NCI-H1048 (cell line): Measurements from ENCODE around the gene NISCH.

ENCODE experiments used
- DNase-seq: peaks from one replicate; lab custom pipeline; 2025; lab: John Stamatoyannopoulos, UW

NISCH gene

DNA sequence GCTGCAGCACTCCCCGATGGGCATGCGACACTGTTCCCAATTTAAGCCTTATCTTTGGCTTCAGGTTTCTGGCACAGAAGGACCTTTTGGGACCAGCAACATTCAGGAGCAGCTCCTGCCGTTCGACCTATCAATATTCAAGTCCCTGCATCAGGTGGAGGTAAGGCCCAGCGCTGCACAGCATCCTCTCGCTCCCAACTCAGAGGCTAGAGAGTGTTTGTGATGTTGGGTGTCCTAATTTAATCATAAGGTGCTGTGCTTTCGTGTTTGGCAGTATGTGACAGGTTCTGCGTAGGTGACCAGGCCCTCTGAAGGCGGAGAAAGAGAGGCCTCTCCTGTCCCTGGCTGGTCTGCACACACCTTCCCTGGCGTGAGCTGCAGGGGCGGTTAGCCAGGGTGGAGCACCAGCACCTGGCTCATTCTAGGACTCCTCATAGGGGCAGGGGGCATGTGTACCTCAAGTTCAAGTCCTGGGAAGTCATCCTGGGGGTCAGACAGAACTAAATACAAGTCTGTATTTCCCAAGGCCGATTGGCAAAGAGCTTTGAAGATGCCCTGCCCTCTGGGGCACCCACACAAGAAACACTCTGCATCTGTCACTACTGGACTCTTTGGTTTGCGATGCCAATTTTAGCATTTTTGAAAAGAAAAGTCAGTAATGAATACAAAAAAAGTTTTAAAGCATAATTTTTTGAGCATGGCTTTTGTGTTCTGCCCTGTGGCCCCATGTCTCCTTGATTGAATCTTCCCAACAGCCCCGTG is 17.0 kb downstream of the NISCH start:
- no peak for DNase-seq

DNA sequence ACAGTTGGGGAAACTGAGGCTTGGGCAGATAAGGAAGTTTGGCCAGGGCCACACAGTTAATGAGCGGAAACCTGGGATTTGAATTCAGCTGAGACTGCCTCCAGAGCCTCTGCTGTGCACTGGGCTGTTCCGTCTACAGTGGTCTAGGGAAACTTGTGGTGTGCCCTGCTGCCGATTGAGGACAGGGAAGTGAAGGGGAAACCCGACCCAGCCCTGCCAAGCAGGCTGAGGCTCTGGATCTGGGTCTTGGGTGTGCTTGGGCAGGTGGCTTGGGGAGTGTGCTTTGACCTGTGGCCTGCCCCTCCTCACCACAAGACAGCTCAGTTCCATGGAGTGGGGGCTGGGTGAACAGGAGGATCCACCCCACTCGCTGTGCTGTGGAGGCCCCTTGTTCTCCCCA is 17.6 kb downstream of the NISCH start:
- DNase-seq, result no peak

DNA sequence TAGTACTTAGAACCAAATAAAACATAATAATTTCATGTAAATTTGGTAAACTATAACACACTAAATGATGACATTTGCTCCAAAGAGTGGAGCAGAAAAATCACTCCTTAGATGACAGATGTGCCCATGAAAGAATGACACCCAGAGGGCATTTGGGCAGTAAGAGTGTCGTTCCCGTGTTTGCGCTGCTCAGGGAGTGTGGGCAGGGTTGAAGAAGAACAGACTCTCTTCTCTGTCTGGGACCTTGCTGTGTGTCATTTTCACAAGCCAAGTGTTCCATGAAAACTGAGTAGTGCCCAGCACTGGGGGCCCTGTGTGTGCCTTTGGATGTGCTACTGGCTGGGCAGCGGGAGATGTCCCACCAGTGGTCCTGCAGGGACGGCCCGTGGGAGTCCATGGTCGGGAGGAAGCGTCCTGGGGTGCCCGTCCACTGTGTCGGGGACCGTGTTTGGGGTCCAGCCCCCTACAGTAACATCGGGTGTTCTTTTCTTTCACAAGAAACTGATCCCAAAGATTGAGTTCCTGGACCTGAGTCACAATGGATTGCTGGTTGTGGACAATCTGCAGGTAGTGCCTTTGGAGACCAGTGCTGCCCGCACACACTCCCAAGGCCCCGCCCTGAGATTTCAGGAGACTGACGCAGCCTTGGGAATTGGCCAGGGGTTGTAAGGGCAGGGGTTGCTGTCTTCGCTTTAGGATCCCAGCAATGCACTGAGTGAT is 21.8 kb downstream of the NISCH start:
- DNase-seq, result no peak

DNA sequence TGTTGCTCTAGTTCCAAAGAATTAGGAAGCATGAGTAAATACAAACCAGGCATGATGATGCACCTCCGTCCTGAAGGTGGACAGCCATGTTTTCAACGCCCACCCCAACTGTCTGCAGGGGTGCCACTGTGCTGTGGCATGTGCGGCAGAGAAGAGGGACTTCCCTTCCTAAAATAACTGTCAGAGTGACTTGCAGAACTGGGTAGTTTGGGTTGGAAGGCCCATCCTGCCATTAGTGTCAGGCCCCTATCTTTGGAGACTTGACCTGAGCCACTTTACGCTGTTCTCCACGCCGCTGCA is 22.3 kb downstream of the NISCH start:
- no peak for DNase-seq

DNA sequence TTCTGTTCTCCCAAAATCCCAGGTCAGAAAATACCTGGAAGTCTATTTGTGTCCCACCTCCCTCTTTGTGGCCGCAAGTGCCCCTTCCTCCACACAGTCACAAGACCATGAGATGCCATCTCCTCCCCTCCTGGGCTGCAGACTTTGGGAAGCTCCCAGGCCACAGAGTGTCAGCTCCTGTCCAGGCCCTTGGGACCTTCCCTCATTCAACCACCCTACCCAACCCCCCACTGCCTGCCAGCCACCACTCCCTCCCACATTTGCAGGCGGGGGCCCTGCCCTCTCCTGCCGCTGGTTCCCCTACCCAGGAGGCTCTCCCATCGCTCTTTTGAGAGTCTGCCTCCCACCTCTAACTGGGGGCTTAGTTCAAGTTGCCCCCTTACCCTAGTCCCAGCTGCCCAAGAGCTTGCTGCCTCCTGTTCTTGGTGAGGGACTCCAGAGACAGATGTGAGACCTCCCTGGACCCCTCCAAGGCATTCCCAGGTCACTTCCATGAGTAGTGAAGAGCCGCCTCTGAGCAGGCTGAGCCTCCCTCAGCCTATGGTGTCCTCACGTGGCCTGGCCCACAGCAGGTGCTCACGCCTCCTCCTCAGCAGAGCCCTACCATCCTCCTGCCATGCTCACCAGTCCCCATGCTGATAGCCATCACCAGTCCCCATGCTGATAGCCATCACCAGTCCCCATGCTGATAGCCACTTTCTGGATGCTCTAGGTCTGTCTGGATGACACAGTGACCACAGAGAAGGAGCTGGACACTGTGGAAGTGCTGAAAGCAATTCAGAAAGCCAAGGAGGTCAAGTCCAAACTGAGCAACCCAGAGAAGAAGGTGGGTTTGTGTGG is 23.9 kb downstream of the NISCH start:
- DNase-seq, result no peak

DNA sequence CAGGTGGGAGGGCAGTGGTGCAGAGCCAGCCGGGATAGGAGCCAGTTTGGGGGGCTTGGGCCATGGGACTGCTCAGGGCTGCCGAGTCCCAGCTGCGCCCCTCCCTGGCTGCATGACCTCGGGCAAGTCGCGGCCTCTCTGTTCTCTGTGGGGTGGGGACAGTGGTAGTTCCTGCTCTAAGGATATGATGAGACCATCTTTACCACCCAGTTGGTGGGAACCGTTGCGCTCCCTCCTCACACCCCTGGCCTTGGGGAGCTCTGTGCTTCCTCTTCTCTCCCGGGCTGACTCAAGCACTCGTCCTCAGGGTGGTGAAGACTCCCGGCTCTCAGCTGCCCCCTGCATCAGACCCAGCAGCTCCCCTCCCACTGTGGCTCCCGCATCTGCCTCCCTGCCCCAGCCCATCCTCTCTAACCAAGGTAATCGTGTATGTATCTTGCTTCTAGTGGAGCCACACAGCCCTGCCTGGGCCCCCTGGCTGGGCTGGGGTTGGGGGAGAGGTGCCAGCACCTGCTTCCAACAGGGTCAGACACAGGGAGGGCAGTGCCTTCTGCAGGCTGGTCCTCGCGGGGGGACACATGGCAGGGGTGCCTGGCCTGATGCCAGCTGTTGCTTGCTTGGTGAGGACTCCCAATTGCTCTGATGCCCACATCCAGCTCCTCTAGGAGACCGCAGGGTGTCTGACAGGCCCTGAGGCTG is 24.6 kb downstream of the NISCH start:
- no peak for DNase-seq

DNA sequence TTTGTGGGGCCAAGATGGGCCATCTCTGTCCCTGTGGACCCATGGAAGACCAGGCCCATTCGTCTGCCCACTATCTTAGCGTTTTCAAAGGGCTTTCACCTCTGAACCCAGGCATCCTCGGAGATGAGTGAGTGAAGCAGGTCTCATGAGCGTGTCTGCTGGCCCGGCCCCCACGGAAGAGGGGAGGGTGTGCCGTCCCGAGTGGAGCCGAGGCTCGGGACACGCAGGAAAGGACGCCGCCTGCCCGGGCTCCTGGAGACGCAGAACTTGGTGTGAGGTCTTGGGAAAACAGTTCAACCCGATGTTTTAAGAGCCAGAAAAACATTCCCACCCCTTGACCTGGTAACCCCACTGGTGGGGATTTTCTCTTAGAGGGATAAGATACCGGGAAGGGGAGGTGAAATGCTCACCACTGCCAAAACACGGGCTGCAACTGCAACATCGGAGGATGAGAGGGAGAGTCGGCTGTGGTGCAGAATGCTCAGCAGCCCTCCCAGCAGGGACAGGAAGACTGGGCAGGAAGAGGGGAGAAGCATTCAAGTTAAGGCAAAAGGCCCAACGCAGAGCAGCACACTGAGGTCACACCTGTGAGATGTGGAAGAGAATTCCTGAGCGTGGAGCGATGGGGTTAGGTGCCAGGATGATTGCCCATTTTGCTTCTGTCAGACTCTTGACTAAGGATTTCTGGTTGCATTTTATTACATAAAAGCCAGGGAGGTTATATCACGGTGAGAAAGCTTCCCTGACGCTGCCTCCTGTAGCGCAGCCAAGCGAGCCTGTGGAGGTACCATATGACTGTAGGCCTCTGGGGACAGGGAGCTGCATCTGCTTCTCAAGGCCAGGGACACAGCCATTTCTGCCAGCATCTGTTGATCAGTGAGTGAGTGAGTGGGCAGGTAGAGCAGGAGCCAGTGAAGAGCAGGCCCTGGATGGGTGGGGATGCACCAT is 25.6 kb downstream of the NISCH start:
- DNase-seq, result no peak

DNA sequence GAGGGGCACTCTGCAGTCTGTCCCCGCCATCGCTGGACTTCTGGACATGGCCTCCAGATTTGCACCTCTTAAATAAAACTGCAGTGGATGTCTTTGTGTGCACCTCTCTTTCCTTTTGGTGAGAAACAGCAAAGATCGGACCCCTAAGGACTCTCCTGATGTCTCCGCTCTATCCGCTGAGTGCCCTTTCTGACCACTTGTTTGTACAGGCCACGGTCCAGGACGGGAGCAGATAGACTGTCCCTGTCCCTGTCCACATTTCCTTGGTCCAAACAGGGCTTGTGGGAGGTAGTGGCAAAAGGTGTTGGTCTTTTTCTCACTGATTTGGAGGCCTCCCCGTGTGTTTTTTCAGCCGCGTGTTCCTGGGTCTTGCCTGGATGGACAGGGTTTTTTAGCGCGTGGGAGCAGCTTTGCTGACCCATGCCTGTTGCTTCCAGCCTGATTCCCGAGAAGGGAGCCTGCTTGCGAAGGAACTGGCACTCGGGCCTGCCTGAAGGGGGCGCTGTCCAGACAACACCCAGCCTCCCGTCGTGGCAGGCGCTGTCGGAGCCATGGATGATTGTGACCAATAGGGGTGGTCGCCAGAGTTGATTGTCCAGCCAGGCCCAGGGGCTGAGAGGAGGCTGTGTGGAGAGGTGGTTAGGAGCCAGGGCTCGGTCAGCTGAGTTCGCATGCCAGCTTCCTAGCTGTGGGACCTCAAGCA is 26.6 kb downstream of the NISCH start:
- no peak for DNase-seq

DNA sequence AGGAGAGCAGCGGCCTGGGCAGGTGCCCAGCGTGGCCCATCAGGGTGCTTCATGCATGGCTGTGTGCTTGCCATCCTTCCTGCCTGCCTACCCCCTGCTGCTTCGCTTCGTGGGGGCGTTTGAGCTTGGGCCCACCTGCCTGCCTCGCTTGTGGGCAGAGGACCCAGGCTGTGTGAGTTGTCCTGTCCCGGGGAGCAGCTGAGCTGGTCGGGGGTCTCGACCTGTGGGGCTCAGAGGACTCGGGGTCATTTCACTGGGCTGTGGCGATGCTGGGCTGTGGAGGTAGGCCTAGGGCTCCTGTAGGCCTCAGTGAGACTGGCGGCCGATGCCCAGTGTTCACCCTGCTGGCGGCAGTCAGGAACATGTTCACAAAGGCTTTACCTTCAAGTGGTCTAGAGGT is 27.7 kb downstream of the NISCH start:
- no peak for DNase-seq

DNA sequence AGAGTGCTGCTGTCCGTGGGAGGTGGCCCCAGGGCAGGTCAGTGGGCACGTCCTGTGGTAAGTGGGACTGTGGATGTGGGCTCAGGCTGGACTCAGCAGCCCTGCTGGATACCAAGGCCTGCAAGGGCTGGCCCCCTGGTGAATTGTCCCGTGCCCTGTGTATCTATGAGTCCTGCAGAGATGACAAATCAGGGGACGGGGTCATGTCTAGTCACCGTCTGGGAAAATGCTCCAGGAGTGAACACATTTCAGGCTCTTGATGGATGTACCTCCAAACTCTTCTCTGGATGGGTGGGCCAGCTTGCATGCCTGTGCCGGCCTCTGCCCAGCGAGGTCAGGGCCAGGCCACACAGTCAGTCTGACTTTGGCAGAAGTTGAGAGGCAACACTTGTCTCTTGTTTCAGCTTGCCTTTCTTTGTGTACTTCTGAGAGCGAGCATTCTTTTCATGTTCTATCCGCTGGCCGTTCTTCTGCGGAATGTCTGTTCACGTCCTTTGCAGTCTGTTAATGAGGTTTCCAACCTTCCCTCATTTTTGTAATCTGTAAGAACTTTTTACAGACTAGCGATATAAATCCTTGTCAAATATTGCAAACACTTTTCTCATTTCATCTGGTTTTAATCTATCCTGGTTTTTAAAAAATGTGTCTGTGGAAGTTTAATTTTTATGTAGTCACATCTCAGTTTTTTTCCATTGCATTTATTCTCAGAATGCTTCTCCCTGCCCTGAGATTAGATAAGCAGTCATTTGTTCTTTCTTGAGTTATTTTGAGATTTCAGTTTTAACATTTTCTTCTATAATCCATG is 28.4 kb downstream of the NISCH start:
- DNase-seq, result no peak

DNA sequence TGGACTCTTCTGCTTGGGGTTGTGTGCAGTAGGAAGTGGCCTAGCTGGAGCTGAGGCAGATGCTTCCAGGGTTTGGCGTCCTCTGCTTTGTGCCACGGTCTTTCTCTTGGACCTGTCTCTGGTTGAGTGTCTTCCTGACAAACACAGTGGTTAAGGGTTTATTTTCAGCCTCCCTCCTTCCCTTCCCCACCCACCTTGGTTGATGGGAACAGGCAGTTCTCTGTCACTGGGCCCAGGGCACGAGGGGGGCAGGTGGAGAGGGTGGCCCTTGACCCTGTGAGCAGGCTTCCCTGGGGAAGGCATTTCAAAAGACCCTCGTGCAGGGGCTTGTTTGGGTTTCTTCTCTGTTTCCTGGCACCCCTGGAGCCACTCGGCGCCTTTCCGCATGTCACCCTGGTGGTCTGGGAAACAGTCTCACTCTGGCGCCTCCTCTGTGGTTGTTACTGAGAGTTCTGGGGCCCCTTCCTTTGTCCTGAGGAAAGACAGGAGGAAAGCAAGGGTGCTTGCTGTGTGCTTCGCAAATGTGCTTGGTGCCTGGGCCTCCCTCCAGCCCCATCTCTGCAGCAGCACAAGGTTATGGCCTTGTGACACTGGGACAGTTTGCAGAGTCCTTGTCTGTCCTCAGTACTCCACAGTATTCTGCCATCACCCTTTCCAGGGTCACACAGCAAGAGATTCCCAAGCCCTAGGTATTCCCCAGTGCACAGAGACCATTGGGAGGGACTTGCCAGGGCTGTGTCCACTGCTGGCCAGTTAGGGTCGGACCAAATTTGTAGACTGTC is 29.5 kb downstream of the NISCH start:
- no peak for DNase-seq

DNA sequence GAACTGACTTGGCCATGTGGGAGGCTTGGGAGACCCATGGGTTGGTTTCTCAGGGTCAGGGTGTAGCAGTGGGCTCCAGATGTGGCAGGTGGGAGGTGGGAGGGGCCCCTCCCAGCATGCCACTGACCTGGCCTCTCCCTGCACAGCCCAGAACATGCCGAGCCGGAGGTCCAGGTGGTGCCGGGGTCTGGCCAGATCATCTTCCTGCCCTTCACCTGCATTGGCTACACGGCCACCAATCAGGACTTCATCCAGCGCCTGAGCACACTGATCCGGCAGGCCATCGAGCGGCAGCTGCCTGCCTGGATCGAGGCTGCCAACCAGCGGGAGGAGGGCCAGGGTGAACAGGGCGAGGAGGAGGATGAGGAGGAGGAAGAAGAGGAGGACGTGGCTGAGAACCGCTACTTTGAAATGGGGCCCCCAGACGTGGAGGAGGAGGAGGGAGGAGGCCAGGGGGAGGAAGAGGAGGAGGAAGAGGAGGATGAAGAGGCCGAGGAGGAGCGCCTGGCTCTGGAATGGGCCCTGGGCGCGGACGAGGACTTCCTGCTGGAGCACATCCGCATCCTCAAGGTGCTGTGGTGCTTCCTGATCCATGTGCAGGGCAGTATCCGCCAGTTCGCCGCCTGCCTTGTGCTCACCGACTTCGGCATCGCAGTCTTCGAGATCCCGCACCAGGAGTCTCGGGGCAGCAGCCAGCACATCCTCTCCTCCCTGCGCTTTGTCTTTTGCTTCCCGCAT is 31.8 kb downstream of the NISCH start:
- DNase-seq, result no peak

DNA sequence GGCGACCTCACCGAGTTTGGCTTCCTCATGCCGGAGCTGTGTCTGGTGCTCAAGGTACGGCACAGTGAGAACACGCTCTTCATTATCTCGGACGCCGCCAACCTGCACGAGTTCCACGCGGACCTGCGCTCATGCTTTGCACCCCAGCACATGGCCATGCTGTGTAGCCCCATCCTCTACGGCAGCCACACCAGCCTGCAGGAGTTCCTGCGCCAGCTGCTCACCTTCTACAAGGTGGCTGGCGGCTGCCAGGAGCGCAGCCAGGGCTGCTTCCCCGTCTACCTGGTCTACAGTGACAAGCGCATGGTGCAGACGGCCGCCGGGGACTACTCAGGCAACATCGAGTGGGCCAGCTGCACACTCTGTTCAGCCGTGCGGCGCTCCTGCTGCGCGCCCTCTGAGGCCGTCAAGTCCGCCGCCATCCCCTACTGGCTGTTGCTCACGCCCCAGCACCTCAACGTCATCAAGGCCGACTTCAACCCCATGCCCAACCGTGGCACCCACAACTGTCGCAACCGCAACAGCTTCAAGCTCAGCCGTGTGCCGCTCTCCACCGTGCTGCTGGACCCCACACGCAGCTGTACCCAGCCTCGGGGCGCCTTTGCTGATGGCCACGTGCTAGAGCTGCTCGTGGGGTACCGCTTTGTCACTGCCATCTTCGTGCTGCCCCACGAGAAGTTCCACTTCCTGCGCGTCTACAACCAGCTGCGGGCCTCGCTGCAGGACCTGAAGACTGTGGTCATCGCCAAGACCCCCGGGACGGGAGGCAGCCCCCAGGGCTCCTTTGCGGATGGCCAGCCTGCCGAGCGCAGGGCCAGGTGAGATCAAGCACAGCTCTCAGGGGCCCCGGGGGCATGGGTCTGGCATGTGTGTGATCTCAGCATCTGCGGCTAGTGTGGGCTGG is 32.6 kb downstream of the NISCH start:
- DNase-seq, result no peak

DNA sequence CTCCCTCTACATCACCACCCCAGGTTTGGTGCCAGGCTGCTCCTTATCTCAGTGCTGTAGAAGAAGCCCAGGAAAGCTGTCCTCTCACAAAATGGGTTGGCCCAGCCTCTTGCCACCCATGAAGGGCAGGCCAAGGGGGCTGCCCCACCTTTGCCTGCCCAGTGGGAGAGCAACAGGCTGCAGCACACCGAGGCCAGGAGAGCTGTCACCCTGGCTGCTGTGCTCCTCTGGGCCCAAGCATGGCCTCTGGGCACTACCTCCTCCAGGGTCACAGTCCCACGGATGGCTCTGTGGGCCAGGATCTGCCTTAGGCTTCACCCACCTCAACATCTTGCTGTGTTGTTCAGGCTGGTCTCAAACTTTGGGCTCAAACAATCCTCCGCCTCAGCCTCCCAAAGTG is 33.3 kb downstream of the NISCH start:
- no peak for DNase-seq

DNA sequence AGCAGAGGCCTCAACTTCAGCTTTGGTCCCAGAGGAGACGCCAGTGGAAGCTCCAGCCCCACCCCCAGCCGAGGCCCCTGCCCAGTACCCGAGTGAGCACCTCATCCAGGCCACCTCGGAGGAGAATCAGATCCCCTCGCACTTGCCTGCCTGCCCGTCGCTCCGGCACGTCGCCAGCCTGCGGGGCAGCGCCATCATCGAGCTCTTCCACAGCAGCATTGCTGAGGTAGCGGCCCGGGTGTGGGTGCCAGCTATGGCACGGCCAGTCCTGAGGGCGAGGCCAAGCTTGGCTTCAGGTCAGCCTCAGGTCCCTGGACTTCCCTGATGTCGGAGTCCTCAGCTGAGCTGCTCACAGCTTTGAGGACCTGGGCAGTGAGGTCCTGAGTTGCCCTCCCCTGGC is 34.0 kb downstream of the NISCH start:
- no peak for DNase-seq

DNA sequence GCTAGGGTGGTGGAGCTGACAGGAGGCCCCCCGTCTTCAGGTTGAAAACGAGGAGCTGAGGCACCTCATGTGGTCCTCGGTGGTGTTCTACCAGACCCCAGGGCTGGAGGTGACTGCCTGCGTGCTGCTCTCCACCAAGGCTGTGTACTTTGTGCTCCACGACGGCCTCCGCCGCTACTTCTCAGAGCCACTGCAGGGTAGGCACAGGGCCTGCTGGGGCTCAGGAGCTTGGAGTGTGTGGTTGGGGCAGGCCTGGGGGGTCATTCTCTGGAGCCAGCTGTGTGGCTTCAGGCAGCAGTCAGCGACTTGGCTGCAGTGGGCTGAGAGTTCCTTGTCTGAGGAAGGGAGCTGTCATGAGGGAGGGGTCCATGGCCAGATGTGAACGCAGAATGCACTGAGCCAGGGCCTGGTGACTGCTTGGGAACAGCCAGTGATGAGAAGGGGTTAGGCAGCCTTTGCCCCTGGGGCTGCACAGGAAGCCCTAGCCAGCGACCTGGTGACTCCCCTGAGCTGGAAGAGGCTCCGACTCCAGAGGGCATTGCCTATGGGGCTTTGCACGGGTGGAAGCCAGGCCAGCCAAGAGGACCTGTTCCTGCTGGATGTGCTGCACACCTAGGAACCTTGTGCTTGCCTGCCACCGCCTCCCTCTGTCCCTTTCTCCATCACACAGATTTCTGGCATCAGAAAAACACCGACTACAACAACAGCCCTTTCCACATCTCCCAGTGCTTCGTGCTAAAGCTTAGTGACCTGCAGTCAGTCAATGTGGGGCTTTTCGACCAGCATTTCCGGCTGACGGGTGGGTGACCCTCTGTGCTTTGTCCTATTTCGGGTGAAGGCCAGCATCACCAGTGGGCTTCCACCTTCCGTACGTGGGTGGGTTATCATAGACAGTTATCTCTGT is 34.9 kb downstream of the NISCH start:
- DNase-seq, result no peak
